Neural progenitor cell (in vitro differentiated cells): ENCODE data around the gene FREM1. TPM values are rescaled to one million over a fixed set of nuclear protein-coding genes. Genes with fewer than 3 reads are reported as not detected.
A peak's percentile ranks its signal among the peaks of the same experiment; 100 is the strongest.

Experiments
- DNase-seq: peaks from one replicate; pipeline ENCODE4 v3.0.0-alpha.2; 2016; ENCODE audit warnings: low spot score
- H2AFZ ChIP-seq: fragments of 200-600 bp; sonication (generic); replicated peaks from 2 replicates; pipeline ENCODE4 v1.6.1; 2016; ENCODE audit warnings: antibody characterized with exemption
- H3F3A ChIP-seq: fragments of 200-600 bp; sonication (generic); 2 replicates; pipeline ENCODE4 v1.6.1; 2016; ENCODE audit warnings: antibody characterized with exemption, low read depth
- H3K27ac ChIP-seq: fragments of 200-600 bp; sonication (generic); 2 replicates; pipeline ENCODE4 v1.5.1; 2016; ENCODE audit warnings: mild to moderate bottlenecking
- H3K27me3 ChIP-seq: fragments of 200-600 bp; sonication (generic); 2 replicates; pipeline ENCODE4 v1.6.1; 2016; ENCODE audit warnings: mild to moderate bottlenecking, moderate library complexity
- H3K36me3 ChIP-seq: fragments of 200-600 bp; sonication (generic); 2 replicates; pipeline ENCODE4 v1.5.1; 2016
- H3K4me1 ChIP-seq: fragments of 200-600 bp; sonication (generic); 2 replicates; pipeline ENCODE4 v1.6.1; 2016; ENCODE audit warnings: mixed run types
- H3K4me2 ChIP-seq: fragments of 200-600 bp; sonication (generic); 2 replicates; pipeline ENCODE4 v1.6.1; 2016
- H3K4me3 ChIP-seq: fragments of 200-600 bp; sonication (generic); 2 replicates; pipeline ENCODE4 v1.5.1; 2016
- H3K79me2 ChIP-seq: fragments of 200-600 bp; sonication (generic); 2 replicates; pipeline ENCODE4 v1.6.1; 2016; ENCODE audit warnings: low read depth
- H3K9ac ChIP-seq: fragments of 200-600 bp; sonication (generic); 2 replicates; pipeline ENCODE4 v1.6.1; 2016
- H3K9me3 ChIP-seq: fragments of 200-600 bp; sonication (generic); 2 replicates; pipeline ENCODE4 v1.5.1; 2016; ENCODE audit warnings: low read depth
- H4K20me1 ChIP-seq: fragments of 200-600 bp; sonication (generic); 2 replicates; pipeline ENCODE4 v1.6.1; 2016; ENCODE audit warnings: low read depth
- H3K27ac Mint-ChIP-seq: 3 replicates; pipeline ENCODE4 v1.8.0; 2021; ENCODE audit warnings: mixed read lengths
- H3K27me3 Mint-ChIP-seq: 2 replicates; pipeline ENCODE4 v1.8.0; 2022; ENCODE audit warnings: low read depth, mild to moderate bottlenecking, inconsistent platforms, moderate library complexity, mixed read lengths; ENCODE audit not compliant: insufficient read depth
- H3K36me3 Mint-ChIP-seq: 3 replicates; pipeline ENCODE4 v1.8.0; 2021; ENCODE audit warnings: mixed read lengths
- H3K4me1 Mint-ChIP-seq: 3 replicates; pipeline ENCODE4 v1.8.0; 2021; ENCODE audit warnings: mixed read lengths
- H3K4me3 Mint-ChIP-seq: 3 replicates; pipeline ENCODE4 v1.8.0; 2021; ENCODE audit warnings: mild to moderate bottlenecking, moderate library complexity, mixed read lengths
- H3K9me3 Mint-ChIP-seq: 3 replicates; pipeline ENCODE4 v1.8.0; 2020; ENCODE audit warnings: mixed read lengths
- EZH2 ChIP-seq: fragments of 200-600 bp; sonication (generic); IDR thresholded peaks from 2 replicates; pipeline ENCODE4 v1.6.1; 2017; ENCODE audit warnings: antibody characterized with exemption, mild to moderate bottlenecking, moderate library complexity
- EZH2phosphoT487 ChIP-seq: fragments of 200-600 bp; sonication (generic); IDR thresholded peaks from 2 replicates; pipeline ENCODE4 v1.6.1; 2017; ENCODE audit warnings: antibody characterized with exemption
- total RNA-seq: library from RNA; depleted of rRNA; stranded (reverse); fragments of >200 nt; gene quantifications from 2 replicates; pipeline ENCODE4 v1.2.3, GENCODE V29; 2015; ENCODE audit warnings: low replicate concordance
- TF ChIP-seq, protein P1 (sequence below): fragments of 200-600 bp; sonication (generic); IDR thresholded peaks from 2 replicates; pipeline ENCODE4 v1.5.1; 2017; ENCODE audit warnings: antibody characterized with exemption, mild to moderate bottlenecking

FREM1 gene
- total RNA-seq, 1 donor from 2014 or later, result 1.2 TPM

DNA sequence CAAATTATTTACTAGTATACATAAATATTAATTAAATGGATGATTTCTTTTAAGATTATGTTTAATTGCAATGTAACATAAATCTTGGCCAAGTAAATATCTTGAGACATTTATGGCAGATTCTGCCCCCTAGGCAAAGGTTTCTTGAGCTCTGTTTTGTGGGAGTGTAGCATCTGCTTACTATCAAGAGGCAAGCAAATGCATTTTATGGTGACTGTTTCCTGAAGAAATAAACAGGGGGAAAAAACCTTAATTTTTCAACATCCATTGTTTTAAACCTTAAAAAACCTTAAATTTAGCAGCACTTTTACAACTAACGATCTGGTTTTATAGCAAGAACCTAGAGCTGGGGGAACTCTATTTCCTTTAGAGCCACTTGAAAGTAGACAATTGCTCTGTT, 25.7 kb upstream of the FREM1 start:
- Histone ChIP-seq H3K9ac (no peak overlapping the region), H3F3A (peaks cover 20% of the 10 kb centered on the region), H3K27me3 (no peaks in the 10 kb centered on the region), H3K79me2 (no peaks in the 10 kb centered on the region), H3K9me3 (no peaks in the 10 kb centered on the region), H3K27ac (peak overlapping the region; percentile 32), H3K36me3 (no peaks in the 10 kb centered on the region), H3K4me3 (no peak overlapping the region), H2AFZ (no peak overlapping the region), H3K4me1 (peaks cover 35% of the 10 kb centered on the region), H3K4me2 (peak overlapping the region; percentile 65), H4K20me1 (no peaks in the 10 kb centered on the region)
- no peaks in the 10 kb centered on the region for H3K27me3 Mint-ChIP-seq
- H3K4me1 Mint-ChIP-seq, result peaks cover 48% of the 10 kb centered on the region
- peaks cover 11% of the 10 kb centered on the region for H3K36me3 Mint-ChIP-seq
- peak overlapping the region; percentile 98 for H3K27ac Mint-ChIP-seq
- peaks cover 6% of the 10 kb centered on the region for H3K9me3 Mint-ChIP-seq
- TF ChIP-seq, protein P1, sequence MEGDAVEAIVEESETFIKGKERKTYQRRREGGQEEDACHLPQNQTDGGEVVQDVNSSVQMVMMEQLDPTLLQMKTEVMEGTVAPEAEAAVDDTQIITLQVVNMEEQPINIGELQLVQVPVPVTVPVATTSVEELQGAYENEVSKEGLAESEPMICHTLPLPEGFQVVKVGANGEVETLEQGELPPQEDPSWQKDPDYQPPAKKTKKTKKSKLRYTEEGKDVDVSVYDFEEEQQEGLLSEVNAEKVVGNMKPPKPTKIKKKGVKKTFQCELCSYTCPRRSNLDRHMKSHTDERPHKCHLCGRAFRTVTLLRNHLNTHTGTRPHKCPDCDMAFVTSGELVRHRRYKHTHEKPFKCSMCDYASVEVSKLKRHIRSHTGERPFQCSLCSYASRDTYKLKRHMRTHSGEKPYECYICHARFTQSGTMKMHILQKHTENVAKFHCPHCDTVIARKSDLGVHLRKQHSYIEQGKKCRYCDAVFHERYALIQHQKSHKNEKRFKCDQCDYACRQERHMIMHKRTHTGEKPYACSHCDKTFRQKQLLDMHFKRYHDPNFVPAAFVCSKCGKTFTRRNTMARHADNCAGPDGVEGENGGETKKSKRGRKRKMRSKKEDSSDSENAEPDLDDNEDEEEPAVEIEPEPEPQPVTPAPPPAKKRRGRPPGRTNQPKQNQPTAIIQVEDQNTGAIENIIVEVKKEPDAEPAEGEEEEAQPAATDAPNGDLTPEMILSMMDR, result no peak
- TF ChIP-seq EZH2phosphoT487 (no peak), EZH2 (no peak)
- DNase-seq, result no peak
- H3K4me3 Mint-ChIP-seq, result peak overlapping the region; percentile 71

DNA sequence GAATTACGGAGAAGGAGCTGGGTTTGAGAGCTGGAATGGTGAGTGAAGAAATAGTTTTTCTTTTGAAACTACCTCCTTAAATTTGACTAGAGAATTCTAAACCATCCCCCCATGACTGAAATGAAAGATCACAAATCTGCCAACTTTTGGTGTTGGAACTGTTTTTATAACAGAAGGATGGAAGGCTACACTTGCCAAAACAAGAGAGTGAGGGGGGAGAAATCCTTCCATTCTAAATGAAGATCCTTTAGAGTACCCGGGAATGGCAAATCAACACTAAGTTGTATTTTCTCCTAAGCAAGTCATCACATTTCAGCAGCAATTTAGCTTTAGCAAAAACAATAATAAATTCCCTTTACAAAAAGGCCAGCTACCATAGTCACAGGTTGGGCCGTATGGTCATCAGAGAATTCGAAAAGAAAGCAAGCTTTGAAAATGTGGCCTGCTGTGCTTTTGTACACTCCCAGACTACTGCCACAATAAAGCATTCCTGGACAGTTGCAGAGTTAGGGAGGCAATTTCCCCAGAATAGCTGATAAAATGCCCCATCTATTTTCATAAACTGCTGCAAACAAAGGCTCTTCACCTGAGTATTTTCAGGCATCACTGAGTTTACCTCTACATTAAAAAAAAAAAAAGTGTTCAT, 25.0 kb upstream of the FREM1 start:
- TF ChIP-seq, protein P1, result no peak
- TF ChIP-seq EZH2phosphoT487, result no peak
- TF ChIP-seq EZH2, result no peak
- Mint-ChIP-seq H3K4me1 (peaks cover 48% of the 10 kb centered on the region), H3K9me3 (peaks cover 6% of the 10 kb centered on the region), H3K36me3 (peaks cover 11% of the 10 kb centered on the region), H3K27me3 (no peaks in the 10 kb centered on the region), H3K27ac (peak overlapping the region; percentile 93), H3K4me3 (peak overlapping the region; percentile 46)
- H3K27ac ChIP-seq, result peak overlapping the region; percentile 15
- no peak overlapping the region for H2AFZ ChIP-seq
- H3K79me2 ChIP-seq, result no peaks in the 10 kb centered on the region
- peak overlapping the region; percentile 65 for H3K4me2 ChIP-seq
- H3K4me1 ChIP-seq, result peaks cover 35% of the 10 kb centered on the region
- H3K36me3 ChIP-seq, result no peaks in the 10 kb centered on the region
- H3F3A ChIP-seq, result peaks cover 20% of the 10 kb centered on the region
- no peaks in the 10 kb centered on the region for H4K20me1 ChIP-seq
- no peaks in the 10 kb centered on the region for H3K9me3 ChIP-seq
- no peak overlapping the region for H3K4me3 ChIP-seq
- DNase-seq, result peak; percentile 77
- no peaks in the 10 kb centered on the region for H3K27me3 ChIP-seq
- H3K9ac ChIP-seq, result no peak overlapping the region

DNA sequence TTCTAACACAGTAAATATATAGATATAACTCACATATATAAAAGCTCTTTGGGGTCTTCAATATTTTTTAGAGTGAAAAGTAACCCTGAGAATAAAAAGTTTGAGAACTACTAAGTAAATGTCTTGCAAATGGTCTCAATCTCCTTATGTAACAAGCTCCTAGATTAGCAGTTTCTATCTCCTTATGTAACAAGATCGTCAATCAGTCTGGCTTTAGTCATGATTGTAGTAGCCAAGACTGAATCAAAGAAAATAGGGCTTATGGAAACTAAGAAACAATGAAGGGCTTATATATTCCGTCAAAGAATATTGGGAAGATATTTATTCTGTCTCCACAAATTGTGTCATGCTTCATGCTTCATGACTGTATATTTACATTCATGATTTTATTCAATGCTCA, 22.4 kb upstream of the FREM1 start:
- no peaks in the 10 kb centered on the region for H4K20me1 ChIP-seq
- peaks cover 6% of the 10 kb centered on the region for H3K36me3 Mint-ChIP-seq
- H3K4me1 Mint-ChIP-seq, result peaks cover 36% of the 10 kb centered on the region
- H3K27ac Mint-ChIP-seq, result peak overlapping the region; percentile 43
- H3K27ac ChIP-seq, result no peak overlapping the region
- H3K9ac ChIP-seq, result no peak overlapping the region
- H3K9me3 Mint-ChIP-seq, result peaks cover 6% of the 10 kb centered on the region
- DNase-seq, result no peak
- H3K4me2 ChIP-seq, result no peak overlapping the region
- no peaks in the 10 kb centered on the region for H3K27me3 ChIP-seq
- peaks cover 20% of the 10 kb centered on the region for H3F3A ChIP-seq
- TF ChIP-seq EZH2phosphoT487 (no peak), EZH2 (no peak)
- TF ChIP-seq, protein P1, result no peak
- H3K4me3 Mint-ChIP-seq, result no peak overlapping the region
- H3K4me3 ChIP-seq, result no peak overlapping the region
- no peak overlapping the region for H2AFZ ChIP-seq
- no peaks in the 10 kb centered on the region for H3K27me3 Mint-ChIP-seq
- H3K79me2 ChIP-seq, result no peaks in the 10 kb centered on the region
- no peaks in the 10 kb centered on the region for H3K9me3 ChIP-seq
- H3K36me3 ChIP-seq, result no peaks in the 10 kb centered on the region
- peaks cover 28% of the 10 kb centered on the region for H3K4me1 ChIP-seq
